ENCODE data around the gene GTPBP6. TPM values are rescaled to one million over a fixed set of nuclear protein-coding genes. Genes with fewer than 3 reads are reported as not detected.

Gene GTPBP6
- total RNA-seq, 4 donors from 2014 or later = 30.6 to 60.2 (median 36.0) TPM

DNA sequence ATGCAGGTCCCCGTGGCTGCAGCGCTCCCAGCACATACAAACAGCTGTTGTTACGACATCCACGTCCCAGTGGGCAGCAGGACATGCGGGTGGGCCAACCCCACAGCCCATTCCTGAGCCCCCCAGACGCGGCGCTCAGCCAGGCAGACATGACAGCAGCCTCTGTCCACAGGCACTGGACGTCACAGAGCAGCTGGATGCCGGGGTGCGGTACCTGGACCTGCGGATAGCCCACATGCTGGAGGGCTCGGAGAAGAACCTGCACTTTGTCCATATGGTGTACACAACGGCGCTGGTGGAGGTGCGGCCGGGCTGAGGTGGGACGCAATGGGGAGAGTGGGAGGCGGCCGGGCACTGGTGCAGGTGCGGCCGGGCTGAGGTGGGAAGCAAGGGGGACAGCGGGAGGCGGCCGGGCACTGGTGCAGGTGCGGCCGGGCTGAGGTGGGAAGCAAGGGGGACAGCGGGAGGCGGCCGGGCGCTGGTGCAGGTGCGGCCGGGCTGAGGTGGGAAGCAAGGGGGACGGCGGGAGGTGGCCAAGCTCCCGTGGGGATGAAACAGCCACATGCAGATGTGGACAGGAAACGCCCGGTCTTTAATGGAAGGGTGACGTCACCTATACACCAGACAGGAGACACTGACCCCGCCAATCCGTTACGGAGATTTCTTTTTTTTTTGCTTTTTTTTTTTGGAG is 28.0 kb downstream of the GTPBP6 start:
- no peak overlapping the region for H3K27ac ChIP-seq
- H3K27me3 ChIP-seq = no peaks in the 10 kb centered on the region
- no peaks in the 10 kb centered on the region for H3K4me1 ChIP-seq
- H3K9me3 ChIP-seq = no peaks in the 10 kb centered on the region
- H3K4me3 ChIP-seq = no peak overlapping the region
- DNase-seq = no peak
- intact Hi-C loops (cut with DNase I; ENCODE audit: low total_unique reads) (no loop called here), in situ Hi-C loops (cut with MboI; ENCODE audit: low pct_ligation_motif_present in 1 of 4, low pct_unique_long_range_greater_than_20kb in 1 of 4, low sequenced_read_pairs in 3 of 4) (no loop called here)
- peaks cover 0 to 28% (median 11%) of the 10 kb centered on the region in 4 donors for H3K36me3 ChIP-seq
- 96 to 97% methylated on average over 11 to 42 of the region's 42 CpGs for WGBS, 2 donors (ENCODE audit: low coverage in 1 of 2)
- no peak for TF ChIP-seq EP300 (IDR thresholded peaks at IDR 0.05; ENCODE audit: low read depth)
- TF ChIP-seq, protein P1, sequence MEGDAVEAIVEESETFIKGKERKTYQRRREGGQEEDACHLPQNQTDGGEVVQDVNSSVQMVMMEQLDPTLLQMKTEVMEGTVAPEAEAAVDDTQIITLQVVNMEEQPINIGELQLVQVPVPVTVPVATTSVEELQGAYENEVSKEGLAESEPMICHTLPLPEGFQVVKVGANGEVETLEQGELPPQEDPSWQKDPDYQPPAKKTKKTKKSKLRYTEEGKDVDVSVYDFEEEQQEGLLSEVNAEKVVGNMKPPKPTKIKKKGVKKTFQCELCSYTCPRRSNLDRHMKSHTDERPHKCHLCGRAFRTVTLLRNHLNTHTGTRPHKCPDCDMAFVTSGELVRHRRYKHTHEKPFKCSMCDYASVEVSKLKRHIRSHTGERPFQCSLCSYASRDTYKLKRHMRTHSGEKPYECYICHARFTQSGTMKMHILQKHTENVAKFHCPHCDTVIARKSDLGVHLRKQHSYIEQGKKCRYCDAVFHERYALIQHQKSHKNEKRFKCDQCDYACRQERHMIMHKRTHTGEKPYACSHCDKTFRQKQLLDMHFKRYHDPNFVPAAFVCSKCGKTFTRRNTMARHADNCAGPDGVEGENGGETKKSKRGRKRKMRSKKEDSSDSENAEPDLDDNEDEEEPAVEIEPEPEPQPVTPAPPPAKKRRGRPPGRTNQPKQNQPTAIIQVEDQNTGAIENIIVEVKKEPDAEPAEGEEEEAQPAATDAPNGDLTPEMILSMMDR (IDR thresholded peaks at IDR 0.05) = no peak
- TF ChIP-seq POLR2AphosphoS5 (IDR thresholded peaks at IDR 0.05) = no peak
- no peak for TF ChIP-seq POLR2A (IDR thresholded peaks at IDR 0.05)

DNA sequence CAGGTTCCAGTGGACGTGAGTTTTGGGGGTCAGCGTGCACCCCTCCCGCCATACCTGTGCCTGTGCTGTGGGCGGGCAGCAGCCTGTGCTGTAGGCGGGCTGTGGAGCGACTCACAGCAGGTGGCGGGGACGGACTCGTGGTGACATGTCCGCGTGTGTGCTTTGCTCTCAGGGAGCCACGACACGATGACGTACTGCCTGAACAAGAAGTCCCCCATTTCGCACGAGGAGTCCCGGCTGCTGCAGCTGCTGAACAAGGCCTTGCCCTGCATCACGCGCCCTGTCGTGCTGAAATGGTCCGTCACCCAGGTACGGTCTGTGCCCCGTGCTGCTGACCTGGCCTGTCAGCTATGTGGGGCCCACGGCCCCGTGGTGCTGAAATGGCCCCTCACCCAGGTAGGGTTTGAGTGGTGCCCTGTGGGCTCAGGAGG is 30.0 kb downstream of the GTPBP6 start:
- in situ Hi-C loops (cut with MboI; ENCODE audit: low pct_ligation_motif_present in 1 of 4, low pct_unique_long_range_greater_than_20kb in 1 of 4, low sequenced_read_pairs in 3 of 4) = no loop called here
- no peaks in the 10 kb centered on the region for H3K27me3 ChIP-seq
- intact Hi-C loops (cut with DNase I; ENCODE audit: low total_unique reads) = no loop called here
- DNase-seq = no peak
- H3K4me3 ChIP-seq = no peak overlapping the region
- peaks cover 0 to 3% (median 0%) of the 10 kb centered on the region in 4 donors for H3K4me1 ChIP-seq
- H3K36me3 ChIP-seq = peaks cover 0 to 22% (median 10%) of the 10 kb centered on the region in 4 donors
- TF ChIP-seq, protein P1 (IDR thresholded peaks at IDR 0.05) = no peak
- no peak for TF ChIP-seq EP300 (IDR thresholded peaks at IDR 0.05; ENCODE audit: low read depth)
- 97% methylated on average over 25 of the region's 25 CpGs; no CpG with 5 or more reads in 1 of the 2 donors for WGBS, 2 donors (ENCODE audit: low coverage in 1 of 2)
- no peaks in the 10 kb centered on the region for H3K9me3 ChIP-seq
- no peak overlapping the region for H3K27ac ChIP-seq

DNA sequence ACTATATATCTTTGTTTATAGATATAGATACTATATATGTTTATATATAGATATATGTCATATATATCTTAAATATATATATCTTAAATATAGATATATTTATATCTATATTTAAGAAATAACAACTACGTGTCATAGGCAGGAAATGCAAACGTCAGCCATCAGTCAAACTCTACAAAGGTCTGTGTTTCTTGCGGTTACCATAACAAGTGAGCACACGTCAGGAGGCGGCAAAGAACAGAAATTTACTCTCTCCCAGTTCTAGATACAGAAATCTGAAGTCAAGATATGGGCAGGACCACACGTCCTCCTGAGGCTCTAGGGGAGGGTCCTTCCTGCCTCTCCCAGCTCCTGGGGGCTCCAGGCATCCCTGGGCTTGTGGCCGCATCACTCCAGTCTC is 30.9 kb downstream of the GTPBP6 start:
- Histone ChIP-seq H3K27me3 (no peaks in the 10 kb centered on the region), H3K4me1 (peaks cover 0 to 5% (median 0%) of the 10 kb centered on the region in 4 donors), H3K4me3 (no peak overlapping the region), H3K27ac (no peak overlapping the region), H3K9me3 (no peaks in the 10 kb centered on the region), H3K36me3 (peaks cover 0 to 14% (median 7%) of the 10 kb centered on the region in 4 donors)
- no peak for TF ChIP-seq POLR2A (IDR thresholded peaks at IDR 0.05)
- TF ChIP-seq POLR2AphosphoS5 (IDR thresholded peaks at IDR 0.05) = no peak
- TF ChIP-seq EP300 (IDR thresholded peaks at IDR 0.05; ENCODE audit: low read depth) = no peak
- TF ChIP-seq, protein P1 (IDR thresholded peaks at IDR 0.05) = no peak
- WGBS, 2 donors (ENCODE audit: low coverage in 1 of 2) = 89 to 90% methylated on average over 7 of the region's 7 CpGs
- DNase-seq = no peak
- in situ Hi-C loops (cut with MboI; ENCODE audit: low pct_ligation_motif_present in 1 of 4, low pct_unique_long_range_greater_than_20kb in 1 of 4, low sequenced_read_pairs in 3 of 4) (no loop called here), intact Hi-C loops (cut with DNase I; ENCODE audit: low total_unique reads) (no loop called here)

DNA sequence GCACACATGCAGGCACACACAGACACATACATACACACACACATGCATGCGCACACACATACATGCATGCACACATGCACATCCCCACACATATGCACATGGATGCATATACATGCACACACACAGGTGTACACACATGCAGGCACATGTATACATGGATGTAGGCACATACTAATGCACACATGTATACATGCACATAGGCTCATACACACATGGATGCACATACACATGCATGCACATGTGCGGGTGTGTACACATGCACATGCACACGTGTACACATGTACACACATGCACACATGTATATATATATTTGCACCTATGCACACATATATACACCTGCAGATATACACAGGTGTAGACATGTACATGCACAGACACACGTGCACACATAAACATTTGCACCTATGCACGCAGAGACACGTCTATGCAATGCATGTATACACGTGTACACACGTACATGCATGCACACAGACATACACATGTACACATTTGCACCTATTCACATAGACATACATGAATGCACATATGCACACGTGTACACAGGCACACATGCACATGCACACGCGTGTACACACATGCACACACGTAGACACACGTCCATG is 33.4 kb downstream of the GTPBP6 start:
- TF ChIP-seq POLR2AphosphoS5 (IDR thresholded peaks at IDR 0.05) = no peak
- no peak for TF ChIP-seq POLR2A (IDR thresholded peaks at IDR 0.05)
- TF ChIP-seq, protein P1 (IDR thresholded peaks at IDR 0.05) = no peak
- no peak for TF ChIP-seq EP300 (IDR thresholded peaks at IDR 0.05; ENCODE audit: low read depth)
- DNase-seq = no peak
- intact Hi-C loops (cut with DNase I; ENCODE audit: low total_unique reads) = no loop called here

More for the DNA sequence above, 33.4 kb downstream of the GTPBP6 start:
- Histone ChIP-seq H3K4me3 (no peak overlapping the region), H3K27ac (no peak overlapping the region), H3K36me3 (peaks cover 0 to 14% (median 4%) of the 10 kb centered on the region in 4 donors), H3K9me3 (no peaks in the 10 kb centered on the region), H3K4me1 (peaks cover 0 to 23% (median 5%) of the 10 kb centered on the region in 4 donors), H3K27me3 (no peaks in the 10 kb centered on the region)
- in situ Hi-C loops (cut with MboI; ENCODE audit: low pct_ligation_motif_present in 1 of 4, low pct_unique_long_range_greater_than_20kb in 1 of 4, low sequenced_read_pairs in 3 of 4) = no loop called here
- 80 to 97% methylated on average over 3 to 13 of the region's 13 CpGs for WGBS, 2 donors (ENCODE audit: low coverage in 1 of 2)

All from transverse colon (tissue), 4 donors.